Renal cortical epithelial cell (primary cell): ENCODE results near the gene FBXO15. TPM values are rescaled to one million over a fixed set of nuclear protein-coding genes. Genes with fewer than 3 reads are reported as not detected.

ENCODE experiments used
- DNase-seq: peaks from one replicate; pipeline ENCODE4 v3.0.0-alpha.2; 2011; ENCODE audit warnings: low read depth
- total RNA-seq: library from RNA; depleted of rRNA; stranded (reverse); fragments of >200 nt; gene quantifications from 2 replicates; pipeline ENCODE4 v1.2.3, GENCODE V29; 2014

The FBXO15 gene, protein sequence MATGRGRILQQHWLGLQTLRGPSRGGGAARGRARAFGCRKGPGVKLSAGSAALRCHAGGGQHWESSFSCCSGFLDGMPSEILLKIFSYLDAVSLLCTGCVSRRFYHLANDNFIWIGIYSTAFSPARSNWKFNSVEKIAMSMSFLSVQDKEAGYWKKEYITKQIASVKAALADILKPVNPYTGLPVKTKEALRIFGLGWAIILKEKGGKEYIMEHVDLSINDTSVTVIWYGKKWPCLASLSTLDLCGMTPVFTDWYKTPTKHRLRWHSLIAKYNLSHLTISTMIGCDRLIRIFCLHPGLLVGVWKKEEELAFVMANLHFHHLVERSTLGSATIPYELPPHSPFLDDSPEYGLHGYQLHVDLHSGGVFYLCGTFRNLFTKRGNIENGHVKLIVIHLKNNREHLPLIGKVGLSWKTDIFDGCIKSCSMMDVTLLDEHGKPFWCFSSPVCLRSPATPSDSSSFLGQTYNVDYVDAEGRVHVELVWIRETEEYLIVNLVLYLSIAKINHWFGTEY
- 1.7 and 3.4 TPM in 2 replicates for total RNA-seq

DNA sequence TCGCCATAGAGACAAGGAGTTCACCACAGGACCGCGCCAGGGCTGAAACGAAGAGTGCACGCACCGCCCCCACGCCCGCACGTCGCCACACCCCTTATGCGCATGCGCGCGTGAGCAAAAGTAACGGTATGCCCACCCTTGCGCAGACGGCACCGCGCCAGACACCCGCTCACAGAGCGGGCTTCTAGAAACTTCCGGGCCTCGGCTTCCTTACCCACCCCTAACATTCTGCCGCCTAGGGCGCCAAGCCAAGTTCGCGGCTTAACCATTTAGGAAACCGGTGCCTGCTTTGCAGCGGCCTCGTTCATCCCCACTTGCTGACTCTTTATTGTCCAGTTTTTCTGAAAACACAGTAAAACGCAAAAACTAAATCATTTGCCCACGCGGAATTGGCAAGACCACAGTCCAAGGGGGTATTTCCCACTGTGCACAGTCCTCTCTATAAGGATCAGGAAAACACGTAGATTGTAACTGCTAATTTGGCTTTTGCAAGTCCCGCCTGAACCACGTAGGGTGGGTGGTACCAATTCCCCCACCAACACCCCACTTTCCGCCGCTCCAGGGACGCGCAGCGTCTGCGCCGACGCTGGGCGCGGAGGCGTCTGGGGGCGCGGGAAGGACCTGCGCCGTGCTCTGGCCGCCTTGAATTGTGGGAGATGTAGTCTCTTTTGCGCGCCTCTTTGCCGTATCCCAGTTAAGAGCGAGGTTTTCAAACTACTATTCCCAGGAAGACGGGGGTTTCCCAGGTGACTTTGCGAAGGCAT, at the start of gene FBXO15, which contains the start of gene TIMM21:
TSS of gene FBXO15 (minus strand) at position 56 of the 764 bp plus-strand sequence. CDS start at position 7, 49 bp downstream.
TSS of gene TIMM21 (plus strand) at position 745 of the 764 bp plus-strand sequence. CDS start 286 bp downstream, outside the sequence.
- DNase-seq, result peak; percentile 94

DNA sequence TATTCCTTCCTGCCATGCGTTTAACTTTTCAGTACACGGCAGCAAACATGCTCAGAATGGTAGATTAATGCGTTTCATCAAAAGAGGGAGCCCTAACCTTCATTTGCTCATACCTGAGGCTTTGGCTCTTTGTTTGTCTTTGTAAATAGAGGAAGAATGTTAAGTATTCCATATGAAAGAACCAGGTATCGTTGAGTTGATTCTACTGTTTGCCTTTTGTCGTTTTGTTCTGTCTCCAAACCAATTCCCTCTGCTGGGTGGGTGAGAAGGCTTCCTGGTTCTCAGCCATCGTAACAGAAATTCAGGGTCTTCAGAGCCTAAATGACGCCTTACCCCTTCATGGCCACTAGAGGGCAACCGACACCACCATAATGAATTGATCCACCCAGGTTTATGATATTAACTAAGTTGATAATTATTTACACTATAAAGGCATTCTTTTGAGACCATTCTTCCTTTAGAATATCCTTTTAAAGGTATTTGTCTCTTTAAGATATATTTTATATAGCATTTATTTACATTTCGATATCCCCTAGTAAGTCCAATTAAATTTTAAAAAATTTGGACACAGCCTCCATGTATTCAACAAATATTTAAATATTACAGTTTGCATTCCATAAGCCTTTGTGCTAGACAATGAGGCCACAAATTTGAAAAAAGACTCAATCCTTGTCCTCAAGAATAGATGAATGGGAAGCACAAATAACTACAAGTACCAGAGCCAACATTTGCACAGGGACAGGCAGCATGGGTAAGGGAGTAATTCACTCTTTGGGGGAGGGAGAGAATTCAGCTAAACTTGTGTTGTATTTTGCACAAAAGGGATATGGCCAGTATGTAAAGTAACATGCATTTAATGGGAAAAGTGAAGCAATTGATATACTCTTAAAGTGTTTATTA, 48.8 kb upstream of the FBXO15 start:
- DNase-seq, result peak; percentile 66

DNA sequence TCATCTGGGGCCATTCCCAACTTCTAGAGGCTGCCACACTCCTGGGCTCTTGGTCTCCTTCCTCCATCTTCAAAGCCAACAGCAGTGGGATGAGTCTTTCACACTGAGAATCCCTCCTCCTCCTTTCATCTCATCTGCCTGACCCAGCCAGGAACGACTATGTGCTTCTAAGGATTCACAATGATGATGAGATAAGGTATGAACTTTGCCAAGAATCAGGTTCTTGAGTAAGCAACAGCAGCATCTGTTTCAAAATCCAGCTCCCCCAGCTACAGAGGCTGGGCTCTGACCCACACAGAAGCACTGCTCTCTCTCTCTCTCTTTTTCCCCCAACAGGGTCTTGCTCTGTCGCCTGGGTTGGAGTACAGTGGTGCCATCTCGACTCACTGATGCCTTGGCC, 47.1 kb upstream of the FBXO15 start:
- DNase-seq, result no peak

DNA sequence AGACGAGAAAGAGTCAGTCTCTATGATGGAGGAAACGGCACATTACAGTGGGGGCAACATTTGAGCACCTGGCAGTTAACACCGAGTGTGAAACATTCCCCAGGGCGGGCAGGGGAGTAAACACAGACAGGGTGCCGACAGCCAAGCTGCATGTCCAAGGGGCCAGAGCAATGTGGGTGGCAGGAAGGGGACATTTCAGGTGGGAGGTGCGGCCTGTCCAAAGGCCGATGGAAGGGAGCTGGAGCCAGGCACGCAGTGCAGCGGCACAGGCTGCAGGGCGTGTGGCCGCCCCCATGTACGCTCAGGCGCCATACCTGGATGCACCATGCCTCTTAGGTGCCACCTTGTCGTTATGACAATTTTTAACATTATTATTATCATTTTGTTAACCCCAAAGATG, 43.9 kb upstream of the FBXO15 start:
- DNase-seq, result no peak

DNA sequence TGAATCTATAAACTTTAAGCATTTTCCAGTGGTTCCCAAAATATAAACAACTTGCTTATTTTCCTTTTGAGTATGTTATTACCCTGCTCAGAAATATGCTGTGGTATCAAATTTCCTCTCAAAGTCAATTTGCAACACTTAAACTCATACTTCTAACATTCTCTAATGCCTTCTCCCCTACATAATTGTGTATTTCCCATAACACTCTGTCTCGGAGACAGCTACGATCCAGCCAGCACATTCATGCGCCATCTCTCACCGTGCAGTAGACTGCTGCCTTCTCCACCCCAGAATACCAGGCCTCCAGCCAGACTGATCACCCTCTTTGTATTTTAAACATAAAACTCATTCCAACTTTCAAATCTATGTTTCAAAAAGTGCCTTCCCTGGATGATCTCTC, 42.5 kb upstream of the FBXO15 start:
- no peak for DNase-seq

DNA sequence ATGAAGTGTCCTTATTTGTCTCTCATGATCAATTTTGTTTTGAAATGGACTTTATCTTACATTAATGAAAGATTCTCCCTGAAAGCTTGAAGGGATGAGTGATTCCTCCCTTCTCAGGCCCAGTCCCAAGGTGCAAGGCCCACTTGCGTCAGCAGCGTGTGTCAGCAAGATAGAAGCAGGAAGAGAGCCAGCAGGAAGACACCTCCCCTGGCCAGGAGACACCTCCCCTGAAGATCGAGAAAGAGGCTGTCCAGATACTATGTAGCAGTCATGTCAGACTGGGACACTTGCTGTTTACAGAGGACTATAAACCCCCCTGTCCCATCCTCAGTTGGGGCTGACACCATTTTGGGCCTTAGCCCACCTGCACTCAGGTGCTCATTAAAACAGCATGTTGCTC, 39.0 kb upstream of the FBXO15 start:
- DNase-seq, result no peak

DNA sequence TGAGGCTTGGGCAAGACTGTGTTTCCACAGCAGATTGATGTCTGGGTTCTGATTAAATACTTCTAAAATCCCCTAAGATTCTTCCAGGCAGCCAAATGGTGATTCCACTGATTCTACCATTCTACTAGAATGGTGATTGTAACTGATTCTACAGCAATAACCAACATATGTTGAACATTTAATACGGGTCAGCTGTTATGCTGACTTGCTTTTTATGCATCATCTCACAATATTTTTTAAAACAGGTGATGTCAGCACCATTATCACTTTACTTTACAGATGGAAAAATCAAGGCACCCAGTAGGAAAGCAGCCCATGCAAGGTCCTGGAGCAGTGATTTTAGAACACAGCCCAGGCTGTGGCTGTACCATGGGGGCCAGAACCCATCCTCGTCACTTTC, 38.2 kb upstream of the FBXO15 start:
- no peak for DNase-seq

DNA sequence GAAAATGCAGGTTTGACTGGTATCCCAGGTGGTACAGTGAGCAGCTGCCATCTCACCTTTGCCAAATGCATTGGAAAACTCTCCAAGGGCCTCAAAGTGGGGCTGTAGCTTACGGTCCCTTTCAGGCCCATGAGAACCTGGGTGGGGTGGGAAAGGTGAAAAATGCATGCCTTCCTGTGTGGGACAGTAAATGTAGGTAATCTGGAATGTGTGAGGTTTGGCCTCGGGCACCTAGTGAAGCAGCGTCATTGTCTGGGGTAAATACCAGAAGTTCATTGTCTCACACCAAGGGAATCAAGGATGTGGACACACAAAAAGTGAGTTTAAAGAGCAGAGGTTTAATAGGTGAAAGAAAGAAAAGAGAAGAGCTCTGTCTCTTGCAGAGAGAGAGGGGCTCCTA, 37.2 kb upstream of the FBXO15 start:
- peak; percentile 9 for DNase-seq

DNA sequence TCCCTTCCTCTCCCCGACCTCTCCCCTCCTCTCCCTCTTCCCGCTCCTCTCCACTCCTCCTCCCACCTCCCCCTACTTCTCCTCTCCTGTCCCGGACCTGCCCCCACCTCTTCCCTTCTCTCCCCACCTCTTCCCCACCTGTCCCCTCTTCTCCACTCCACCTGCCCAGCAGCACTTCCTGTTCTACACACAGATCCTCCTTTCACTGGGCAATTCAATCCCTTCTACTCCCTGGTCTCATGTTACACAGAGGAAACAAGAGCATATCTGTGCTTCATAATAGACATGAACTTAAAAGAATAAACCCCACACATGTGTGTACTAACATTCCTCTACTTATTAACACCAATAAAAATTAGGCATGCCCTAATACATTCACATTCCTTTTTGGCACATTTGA, 35.5 kb upstream of the FBXO15 start:
- no peak for DNase-seq

DNA sequence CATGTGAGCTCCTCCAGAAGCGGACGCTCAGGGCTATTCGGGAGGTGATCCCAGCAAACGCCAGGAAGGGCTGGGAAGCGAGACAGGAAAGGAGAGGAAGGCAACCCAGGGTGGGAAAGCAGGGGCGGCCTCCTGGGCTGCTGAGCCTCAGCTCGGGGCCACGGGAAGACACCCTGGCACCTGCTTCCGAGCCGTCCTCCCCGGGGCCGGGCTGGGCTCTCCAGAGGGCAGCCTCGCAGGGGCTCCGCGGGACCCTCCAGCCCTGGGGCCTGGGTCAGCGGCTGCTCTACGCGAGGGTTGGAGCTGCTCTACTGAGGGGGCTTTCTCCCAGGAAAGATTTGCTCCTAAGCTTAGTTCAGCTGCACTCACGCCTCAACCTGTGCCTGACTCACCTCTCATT, 34.7 kb upstream of the FBXO15 start:
- DNase-seq, result no peak

DNA sequence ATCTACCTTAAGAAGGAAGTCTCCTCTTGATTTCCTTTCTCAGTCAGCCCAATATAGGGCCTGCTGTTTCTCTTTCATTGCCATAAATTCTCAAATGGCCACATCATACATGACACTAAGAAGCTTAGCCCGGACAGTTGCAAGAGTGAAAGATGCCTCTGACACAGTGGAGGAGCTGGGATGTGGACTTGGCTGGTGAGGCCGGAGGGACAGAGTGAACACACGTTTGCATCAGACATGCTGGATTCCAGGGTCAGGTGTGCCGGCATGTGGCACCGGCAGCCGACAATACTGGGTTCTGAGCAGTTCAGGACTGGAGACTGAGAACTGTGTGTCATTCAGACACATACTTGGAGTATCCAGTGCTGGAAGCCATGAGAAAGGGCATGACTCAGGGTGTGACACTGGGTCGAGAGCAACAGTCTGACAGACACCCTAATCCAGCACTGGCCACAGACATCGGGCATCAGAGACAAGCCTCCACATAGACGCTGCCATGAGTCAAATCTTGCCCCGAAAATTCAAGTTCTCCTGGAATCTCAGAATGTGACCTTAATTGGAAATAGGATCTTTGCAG, 32.1 kb upstream of the FBXO15 start:
- no peak for DNase-seq

DNA sequence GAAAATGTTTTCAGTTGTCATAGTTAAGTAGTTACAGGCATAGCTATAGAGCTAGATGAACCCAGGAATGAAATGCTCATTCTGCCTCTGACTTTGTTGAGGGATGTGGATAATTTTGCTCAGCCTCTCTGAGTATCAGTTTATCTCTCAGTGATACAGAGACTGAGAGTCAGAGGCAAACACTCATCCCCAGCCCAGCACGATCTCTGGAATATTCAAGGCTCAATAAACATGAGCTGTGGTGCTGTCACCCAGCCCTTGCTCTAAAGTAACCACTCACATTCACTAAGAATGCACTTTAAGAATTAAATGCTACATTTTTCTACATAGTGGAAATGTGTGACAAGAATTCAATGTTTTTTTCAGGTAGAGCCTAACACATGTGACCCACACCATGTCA, 31.2 kb upstream of the FBXO15 start:
- no peak for DNase-seq

DNA sequence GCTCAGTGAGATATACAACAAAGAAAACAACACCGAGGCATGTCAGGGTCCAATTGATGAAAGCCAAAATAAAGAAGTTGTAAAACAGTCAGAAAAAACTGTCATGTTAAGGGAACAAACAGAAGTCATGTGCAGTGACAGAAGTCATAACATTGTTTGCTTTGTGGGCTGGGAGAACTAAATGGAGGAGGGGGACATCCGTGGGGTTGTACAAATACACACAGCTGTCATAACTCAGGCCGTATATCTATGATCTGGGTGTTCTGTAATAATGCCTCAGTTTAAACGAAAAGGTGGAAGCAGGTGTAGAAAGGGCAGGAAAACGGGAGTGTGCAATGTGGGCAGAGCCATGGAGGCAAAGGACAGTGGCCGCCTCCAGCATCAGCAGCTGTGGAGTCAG, 28.0 kb upstream of the FBXO15 start:
- DNase-seq, result no peak

DNA sequence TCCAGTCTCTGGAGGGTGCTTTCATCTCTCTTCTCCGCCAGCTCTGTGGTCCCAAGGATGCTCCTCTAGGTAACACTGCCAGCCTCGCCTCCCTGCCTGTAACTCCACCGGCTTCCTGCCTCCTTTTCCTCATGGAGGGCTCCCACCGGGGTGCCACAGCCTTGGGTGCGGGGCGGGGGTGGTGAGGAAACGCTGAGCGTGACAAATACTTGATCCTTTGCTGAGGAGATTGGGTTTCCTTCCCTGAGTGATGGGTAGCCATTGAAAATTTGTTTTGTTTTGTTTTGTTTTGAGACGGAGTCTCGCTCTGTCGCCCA, 25.8 kb upstream of the FBXO15 start:
- no peak for DNase-seq

DNA sequence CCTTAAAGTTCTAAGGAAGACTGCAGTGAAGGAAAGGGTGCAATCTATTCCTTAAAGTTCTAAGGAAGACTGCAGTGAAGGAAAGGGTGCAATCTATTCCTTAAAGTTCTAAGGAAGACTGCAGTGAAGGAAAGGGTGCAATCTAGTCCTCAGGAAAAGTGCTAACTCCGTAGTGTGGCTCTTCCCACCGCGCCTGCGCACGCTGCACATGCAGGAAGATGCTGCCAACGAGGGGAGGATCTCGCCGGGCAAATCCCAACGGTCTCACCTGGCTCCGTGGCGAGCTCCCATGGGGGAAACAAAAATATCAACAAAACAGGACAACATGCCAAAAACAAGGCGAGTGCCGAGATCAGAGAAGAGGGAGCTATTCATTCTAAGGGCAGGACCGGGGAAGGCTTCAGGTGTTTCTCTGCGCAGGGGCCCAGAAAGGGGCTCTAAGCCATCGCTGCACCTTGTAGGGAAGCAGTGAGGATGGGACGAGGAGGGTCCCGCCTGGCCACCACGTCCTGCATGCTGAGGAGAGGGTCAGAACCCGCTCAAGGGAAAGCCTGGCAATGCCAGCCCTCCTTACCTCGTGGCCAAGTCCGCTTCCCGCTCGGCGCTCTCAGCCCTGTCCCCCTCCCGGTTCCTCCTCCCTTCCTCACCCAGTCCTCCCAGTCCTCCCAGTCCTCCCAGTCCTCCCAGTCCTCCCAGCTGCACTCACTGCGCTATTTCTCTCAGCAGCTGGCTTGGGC, 25.2 kb upstream of the FBXO15 start:
- no peak for DNase-seq

DNA sequence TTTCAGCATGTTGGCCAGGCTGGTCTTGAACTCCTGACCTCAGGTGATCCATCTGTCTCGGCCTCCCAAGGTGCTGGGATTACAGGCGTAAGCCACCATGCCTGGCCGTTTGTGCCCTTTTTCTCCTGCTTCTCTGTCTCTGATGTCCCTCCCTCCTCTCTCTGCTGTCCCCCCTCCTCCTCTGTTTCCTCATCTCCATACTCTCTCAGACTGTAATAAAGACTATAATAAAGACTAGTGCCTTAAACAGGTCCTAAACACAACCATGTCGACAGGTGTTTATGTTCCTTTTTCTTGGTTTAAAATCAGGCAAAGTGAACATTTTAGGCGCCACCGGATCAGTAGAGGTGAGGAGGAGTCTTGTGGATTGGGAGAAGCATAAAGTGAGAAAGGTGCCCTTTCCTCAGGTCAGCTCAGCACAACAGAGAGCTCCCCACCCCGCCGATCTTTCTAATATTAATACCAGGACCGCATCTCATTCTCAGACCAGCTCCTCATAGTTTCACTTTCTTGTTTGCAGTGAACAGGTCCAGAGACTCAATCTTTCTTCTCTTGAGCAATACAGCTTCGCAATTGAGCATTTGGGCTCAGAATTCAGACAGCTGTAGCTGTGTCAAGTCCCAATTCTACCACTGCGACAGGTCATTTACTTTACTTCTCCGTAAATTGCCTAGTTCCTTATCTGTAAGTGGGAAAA, 24.4 kb upstream of the FBXO15 start:
- peak; percentile 15 for DNase-seq

DNA sequence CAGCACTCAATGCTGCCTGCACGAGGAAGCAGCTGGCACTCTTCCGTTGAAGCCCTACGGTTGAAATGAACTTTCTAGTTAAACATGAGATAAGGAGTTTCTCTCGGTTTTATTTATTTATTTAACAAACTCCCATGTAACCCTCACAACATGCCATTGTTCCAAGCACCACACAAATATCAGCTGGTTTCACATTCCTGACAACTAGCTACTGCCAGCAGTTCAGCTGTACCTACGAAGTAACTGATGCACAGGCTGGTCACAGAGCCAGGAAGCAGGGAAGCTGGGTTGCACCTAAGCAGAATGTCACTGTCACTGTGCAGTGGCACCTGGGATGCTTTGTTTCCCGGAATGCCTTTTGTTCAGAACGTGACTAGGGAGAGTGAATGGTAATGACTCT, 18.8 kb upstream of the FBXO15 start:
- no peak for DNase-seq

DNA sequence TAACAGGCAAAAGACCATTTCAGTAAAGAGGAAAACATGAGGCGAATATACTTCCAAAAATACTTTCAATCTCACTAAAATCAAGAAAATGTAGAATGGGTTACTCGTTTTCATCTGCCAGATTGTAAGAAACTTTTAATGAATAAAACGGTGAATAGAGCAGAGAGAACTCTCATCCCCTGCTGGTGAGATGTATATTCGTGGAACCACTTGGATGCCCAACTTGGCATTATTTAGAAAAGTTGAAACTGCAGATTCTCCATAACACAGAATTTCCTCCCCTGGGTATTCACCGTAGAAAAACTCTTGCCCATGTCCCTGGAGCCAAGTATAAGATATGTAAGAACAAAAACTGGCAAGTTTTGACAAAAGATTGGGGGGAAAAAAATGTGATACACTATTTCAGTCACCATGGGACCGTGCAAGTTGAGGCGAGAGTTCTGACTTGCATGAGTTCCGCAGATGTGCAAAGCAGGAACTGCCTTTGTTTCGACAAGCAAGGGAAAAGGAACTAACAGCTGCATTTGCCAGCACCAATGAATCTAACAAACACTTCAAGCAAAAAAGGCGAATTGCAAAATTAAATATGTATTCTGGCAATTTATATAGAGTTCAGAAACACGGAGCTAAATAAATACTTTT, 15.5 kb upstream of the FBXO15 start:
- no peak for DNase-seq

DNA sequence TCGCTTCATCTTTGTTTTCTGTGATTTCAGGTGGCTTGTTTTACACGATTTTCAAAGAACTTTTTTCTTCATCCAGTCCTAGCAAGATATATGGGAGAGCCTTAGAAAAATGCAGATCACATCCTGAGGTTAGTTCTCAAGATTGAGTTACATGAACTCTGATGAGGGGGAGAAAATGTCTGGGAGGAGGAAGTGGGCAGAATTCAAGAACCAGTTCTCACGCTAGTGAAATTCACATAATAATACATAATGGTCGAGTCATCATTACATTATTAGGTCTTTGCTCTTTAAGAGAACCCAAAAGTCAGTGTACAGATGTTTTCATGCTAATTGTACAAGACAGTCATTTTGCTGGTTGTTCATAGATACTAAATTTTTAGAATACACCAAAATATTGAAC, 7.6 kb upstream of the FBXO15 start:
- DNase-seq, result no peak

DNA sequence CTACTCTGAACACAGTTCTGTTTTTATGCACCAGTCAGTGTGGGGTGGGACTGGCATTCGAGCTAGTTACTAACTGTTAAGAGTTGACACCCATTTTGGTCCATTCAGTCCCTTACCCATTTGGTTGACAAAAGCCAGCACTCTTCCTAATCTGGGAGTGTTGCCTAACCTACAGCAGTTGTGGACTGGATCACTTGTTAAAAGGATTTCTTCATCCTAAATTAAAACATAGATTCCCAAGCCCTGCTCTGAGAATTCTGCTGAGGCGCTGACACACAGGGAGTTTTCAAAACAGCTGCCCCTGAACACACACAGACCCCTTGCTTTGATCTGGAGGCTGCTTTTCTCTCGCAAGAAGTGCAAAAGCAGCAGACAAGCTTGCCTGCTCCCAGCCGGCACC, 7.1 kb upstream of the FBXO15 start:
- no peak for DNase-seq
